SH-SY5Y (cell line): ENCODE data around the gene ZNF280B.

Experiments used
- GATA2 ChIP-seq: IDR thresholded peaks from 2 replicates; pipeline ENCODE4 v1.6.1; 2011; ENCODE audit warnings: mild to moderate bottlenecking, low read depth, low read length
- GATA3 ChIP-seq: IDR thresholded peaks from 2 replicates; pipeline ENCODE4 v1.6.1; 2011; ENCODE audit warnings: low read depth, mild to moderate bottlenecking, low read length, moderate library complexity

DNA sequence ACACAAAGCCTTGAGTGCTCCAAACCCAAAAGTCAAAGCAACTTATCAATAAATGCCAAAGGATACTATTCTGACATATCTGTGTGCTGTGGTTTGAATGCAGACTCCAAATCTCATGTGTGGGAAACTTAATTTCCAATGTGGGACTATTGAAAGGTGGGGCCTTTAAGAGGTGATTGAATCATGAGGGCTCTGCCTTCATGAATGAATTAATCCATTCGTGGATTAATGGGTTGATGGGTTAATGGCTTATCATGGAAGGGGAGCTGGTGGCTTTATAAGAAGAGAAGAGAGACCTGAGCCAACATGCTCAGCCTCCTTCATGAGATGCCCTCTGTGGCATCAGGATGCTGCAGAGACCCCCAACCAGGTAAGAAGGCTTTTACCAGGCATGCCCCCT is 28.4 kb upstream of the ZNF280B start:
- no peak for TF ChIP-seq GATA3
- no peak for TF ChIP-seq GATA2
